Measurements from ENCODE around the gene ZBTB42. TPM values are rescaled to one million over a fixed set of nuclear protein-coding genes. Genes with fewer than 3 reads are reported as not detected.

ZBTB42 gene
- total RNA-seq, 2 donors from 2014 or later: 8.5 to 9.0 TPM

- DNase-seq (ENCODE audit: low spot score): no peak
- H3K9me3 ChIP-seq: peaks cover 0 to under 1% of the 10 kb centered on the region in 2 donors
- peaks cover 54% of the 10 kb centered on the region for H3K36me3 ChIP-seq
- no peak overlapping the region for H3K27ac ChIP-seq
- H3K4me1 ChIP-seq: no peaks in the 10 kb centered on the region
- no peak for TF ChIP-seq CTCF (IDR thresholded peaks at IDR 0.05)
- no peaks in the 10 kb centered on the region for H3K27me3 ChIP-seq
- H3K4me3 ChIP-seq: no peak overlapping the region
These were observed 24.4 kb upstream of the ZBTB42 start for GRCh38 chr14:104776481-104776880.

- Histone ChIP-seq H3K27me3 (no peaks in the 10 kb centered on the region), H3K4me1 (no peaks in the 10 kb centered on the region), H3K27ac (no peak overlapping the region), H3K9me3 (no peaks in the 10 kb centered on the region), H3K36me3 (peaks cover 47% of the 10 kb centered on the region), H3K4me3 (no peak overlapping the region)
- no peak for TF ChIP-seq CTCF (IDR thresholded peaks at IDR 0.05)
- no peak for DNase-seq (ENCODE audit: low spot score)
These were observed 23.7 kb upstream of the ZBTB42 start for GRCh38 chr14:104776961-104777807.

- no peaks in the 10 kb centered on the region for H3K9me3 ChIP-seq
- no peak overlapping the region for H3K27ac ChIP-seq
- no peaks in the 10 kb centered on the region for H3K4me1 ChIP-seq
- DNase-seq (ENCODE audit: low spot score): no peak
- no peak overlapping the region for H3K4me3 ChIP-seq
- no peaks in the 10 kb centered on the region for H3K27me3 ChIP-seq
- no peak for TF ChIP-seq CTCF (IDR thresholded peaks at IDR 0.05)
- H3K36me3 ChIP-seq: peaks cover 41% of the 10 kb centered on the region
These were observed 23.1 kb upstream of the ZBTB42 start for GRCh38 chr14:104777808-104778249.

GRCh38 chr14:104778694-104779331 lies 22.1 kb upstream of the ZBTB42 start:
- DNase-seq (ENCODE audit: low spot score): no peak
- TF ChIP-seq CTCF (IDR thresholded peaks at IDR 0.05): no peak
- Histone ChIP-seq H3K27ac (no peak overlapping the region), H3K36me3 (peaks cover 31% of the 10 kb centered on the region), H3K4me1 (no peaks in the 10 kb centered on the region), H3K4me3 (no peak overlapping the region), H3K27me3 (no peaks in the 10 kb centered on the region), H3K9me3 (no peaks in the 10 kb centered on the region)

- Histone ChIP-seq H3K4me3 (no peak overlapping the region), H3K27me3 (no peaks in the 10 kb centered on the region), H3K36me3 (peaks cover 30% of the 10 kb centered on the region), H3K4me1 (peaks cover 0 to 2% of the 10 kb centered on the region in 2 donors), H3K27ac (no peak overlapping the region), H3K9me3 (no peaks in the 10 kb centered on the region)
- DNase-seq (ENCODE audit: low spot score): no peak
- TF ChIP-seq CTCF (IDR thresholded peaks at IDR 0.05): no peak
These were observed 21.0 kb upstream of the ZBTB42 start for GRCh38 chr14:104779776-104780512.
